Peyer's patch (tissue), 4 donors: ENCODE measurements around the gene FGGY. TPM values are rescaled to one million over a fixed set of nuclear protein-coding genes. Genes with fewer than 3 reads are reported as not detected.

Experiments
- DNase-seq, 3 donors: peaks; one replicate each; pipeline ENCODE4 v3.0.0-alpha.2; 2017 to 2019
- H3K27ac ChIP-seq, 4 donors: fragments of 200-600 bp; sonication (generic); one replicate each; pipeline ENCODE4 v1.5.1; 2016 to 2019
- H3K27me3 ChIP-seq, 2 donors: fragments of 200-600 bp; sonication (generic); one replicate each; pipeline ENCODE4 v1.5.1; 2019
- H3K36me3 ChIP-seq, 3 donors: fragments of 200-600 bp; sonication (generic); one replicate each; pipeline ENCODE4 v1.5.1; 2016 to 2019
- H3K4me1 ChIP-seq, 4 donors: fragments of 200-600 bp; sonication (generic); one replicate each; pipeline ENCODE4 v1.5.1; 2016 to 2019
- H3K4me3 ChIP-seq, 4 donors: fragments of 200-600 bp; sonication (generic); 1 replicate in 3 of 4; 2 replicates in 1 of 4; pipeline ENCODE4 v1.5.1; 2016 to 2019; ENCODE audit warnings: mild to moderate bottlenecking in 1 of 4
- H3K9me3 ChIP-seq, 4 donors: fragments of 200-600 bp; sonication (generic); one replicate each; pipeline ENCODE4 v1.5.1; 2016 to 2019; ENCODE audit warnings: mild to moderate bottlenecking in 1 of 4
- CTCF ChIP-seq, 6 experiments: fragments of 450-650 bp in 4 of 6; fragments of 200-600 bp in 2 of 6; sonication (generic) in 1 of 6; IDR thresholded peaks; one replicate each; pipeline ENCODE4 v1.5.1; 2017 to 2019; ENCODE audit warnings: antibody characterized with exemption in 6 of 6, mild to moderate bottlenecking in 3 of 6, moderate library complexity in 1 of 6
- POLR2A ChIP-seq, 2 donors: fragments of 450-650 bp; IDR thresholded peaks; one replicate each; pipeline ENCODE4 v1.5.1; 2017; ENCODE audit warnings: antibody characterized with exemption in 2 of 2, mild to moderate bottlenecking in 2 of 2, moderate library complexity in 2 of 2
- total RNA-seq, 4 donors: library from RNA; depleted of rRNA; stranded (reverse); fragments of >200 nt; gene quantifications; one replicate each; pipeline ENCODE4 v1.1.0, GENCODE V29; 2016

The FGGY gene
- total RNA-seq, 4 donors from 2014 or later: 18.9 to 102 (median 33.6) TPM

- DNase-seq: peak; percentile 19 to 58 (median 55)
- TF ChIP-seq CTCF (IDR thresholded peaks at IDR 0.05) (no peak), POLR2A (IDR thresholded peaks at IDR 0.05) (no peak)
- H3K27me3 ChIP-seq: no peaks in the 10 kb centered on the region
- peak overlapping the region; percentile 18 to 57 (median 36) for H3K27ac ChIP-seq
- H3K36me3 ChIP-seq: no peaks in the 10 kb centered on the region
- H3K4me3 ChIP-seq: no peak overlapping the region
- no peaks in the 10 kb centered on the region for H3K9me3 ChIP-seq
- H3K4me1 ChIP-seq: peaks cover 0 to 4% (median 0%) of the 10 kb centered on the region in 4 donors
Measured at GRCh38 chr1:59367301-59368007, 70.6 kb downstream of the FGGY start.

- Histone ChIP-seq H3K27ac (peak overlapping the region; percentile 1 to 36 (median 24)), H3K36me3 (no peaks in the 10 kb centered on the region), H3K9me3 (no peaks in the 10 kb centered on the region), H3K27me3 (no peaks in the 10 kb centered on the region), H3K4me1 (peaks cover 0 to 4% (median 0%) of the 10 kb centered on the region in 4 donors), H3K4me3 (no peak overlapping the region)
- TF ChIP-seq POLR2A (IDR thresholded peaks at IDR 0.05): no peak
- DNase-seq: no peak
Measured at GRCh38 chr1:59368008-59368670, 71.2 kb downstream of the FGGY start.

- no peaks in the 10 kb centered on the region for H3K4me1 ChIP-seq
- TF ChIP-seq POLR2A (IDR thresholded peaks at IDR 0.05) (no peak), CTCF (IDR thresholded peaks at IDR 0.05) (no peak)
- H3K36me3 ChIP-seq: no peaks in the 10 kb centered on the region
- H3K27me3 ChIP-seq: no peaks in the 10 kb centered on the region
- H3K4me3 ChIP-seq: no peak overlapping the region
- peak overlapping the region in 1 of 4 donors; percentile 54 for H3K27ac ChIP-seq
- DNase-seq: no peak
- no peaks in the 10 kb centered on the region for H3K9me3 ChIP-seq
Measured at GRCh38 chr1:59375321-59376220, 78.7 kb downstream of the FGGY start.

GRCh38 chr1:59377350-59377904 is 80.5 kb downstream of the FGGY start:
- Histone ChIP-seq H3K36me3 (no peaks in the 10 kb centered on the region), H3K27ac (no peak overlapping the region), H3K4me1 (no peaks in the 10 kb centered on the region), H3K4me3 (no peak overlapping the region), H3K9me3 (no peaks in the 10 kb centered on the region), H3K27me3 (no peaks in the 10 kb centered on the region)
- no peak for TF ChIP-seq POLR2A (IDR thresholded peaks at IDR 0.05)
- no peak for TF ChIP-seq CTCF (IDR thresholded peaks at IDR 0.05)
- DNase-seq: no peak

- Histone ChIP-seq H3K27me3 (no peaks in the 10 kb centered on the region), H3K27ac (no peak overlapping the region), H3K4me3 (no peak overlapping the region), H3K4me1 (no peaks in the 10 kb centered on the region), H3K9me3 (no peaks in the 10 kb centered on the region), H3K36me3 (no peaks in the 10 kb centered on the region)
- DNase-seq: no peak
- TF ChIP-seq CTCF (IDR thresholded peaks at IDR 0.05): no peak
- TF ChIP-seq POLR2A (IDR thresholded peaks at IDR 0.05): no peak
Measured at GRCh38 chr1:59378621-59379370, 81.9 kb downstream of the FGGY start.
